Colonic mucosa (tissue), 4 donors: ENCODE data around the gene CCL2. TPM values are rescaled to one million over a fixed set of nuclear protein-coding genes. Genes with fewer than 3 reads are reported as not detected.

Experiments
- DNase-seq: peaks from one replicate; pipeline ENCODE4 v3.0.0-alpha.2; 2020
- H3K27ac ChIP-seq: fragments of 200-600 bp; one replicate; pipeline ENCODE4 v1.8.0; 2021
- H3K27me3 ChIP-seq: fragments of 200-600 bp; one replicate; pipeline ENCODE4 v1.8.0; 2021
- H3K36me3 ChIP-seq: fragments of 200-600 bp; one replicate; pipeline ENCODE4 v1.8.0; 2021
- H3K4me1 ChIP-seq: fragments of 200-600 bp; one replicate; pipeline ENCODE4 v1.8.0; 2021; ENCODE audit warnings: mild to moderate bottlenecking
- H3K4me3 ChIP-seq: fragments of 200-600 bp; one replicate; pipeline ENCODE4 v1.8.0; 2021
- H3K9ac ChIP-seq, 2 donors: one replicate each; pipeline ENCODE4 v1.7.0; 2013; ENCODE audit warnings: control low read depth in 2 of 2, low read depth in 2 of 2, low read length in 2 of 2
- H3K9me3 ChIP-seq: fragments of 200-600 bp; one replicate; pipeline ENCODE4 v1.8.0; 2021
- intact Hi-C: fragments of 100-400 bp; cut with DNase I; formaldehyde crosslinking; loops from one replicate; pipeline ENCODE4 v1.14.1; 2022
- total RNA-seq, 2 donors: library from RNA; stranded (reverse); fragmentation: NEBNext Ultra II Directional in 1 of 2; extraction: Animal tissue kit (Norgen Biotek cat#: 25700) in 1 of 2; gene quantifications; one replicate each; pipeline ENCODE4 v1.2.1, GENCODE V29; 2021
- TF ChIP-seq, protein P1 (sequence below): fragments of 200-600 bp; IDR thresholded peaks from one replicate; pipeline ENCODE4 v1.8.0; 2022; ENCODE audit warnings: antibody characterized with exemption, mild to moderate bottlenecking
- donor health status: healthy.
- donor health status: DM: no; HTN: no; CAD: no.
- donor health status: DM: no; HTN: no; CAD: no.

Gene CCL2
- total RNA-seq, 2 donors from 2014 or later, result 4.2 to 96.2 TPM

DNA sequence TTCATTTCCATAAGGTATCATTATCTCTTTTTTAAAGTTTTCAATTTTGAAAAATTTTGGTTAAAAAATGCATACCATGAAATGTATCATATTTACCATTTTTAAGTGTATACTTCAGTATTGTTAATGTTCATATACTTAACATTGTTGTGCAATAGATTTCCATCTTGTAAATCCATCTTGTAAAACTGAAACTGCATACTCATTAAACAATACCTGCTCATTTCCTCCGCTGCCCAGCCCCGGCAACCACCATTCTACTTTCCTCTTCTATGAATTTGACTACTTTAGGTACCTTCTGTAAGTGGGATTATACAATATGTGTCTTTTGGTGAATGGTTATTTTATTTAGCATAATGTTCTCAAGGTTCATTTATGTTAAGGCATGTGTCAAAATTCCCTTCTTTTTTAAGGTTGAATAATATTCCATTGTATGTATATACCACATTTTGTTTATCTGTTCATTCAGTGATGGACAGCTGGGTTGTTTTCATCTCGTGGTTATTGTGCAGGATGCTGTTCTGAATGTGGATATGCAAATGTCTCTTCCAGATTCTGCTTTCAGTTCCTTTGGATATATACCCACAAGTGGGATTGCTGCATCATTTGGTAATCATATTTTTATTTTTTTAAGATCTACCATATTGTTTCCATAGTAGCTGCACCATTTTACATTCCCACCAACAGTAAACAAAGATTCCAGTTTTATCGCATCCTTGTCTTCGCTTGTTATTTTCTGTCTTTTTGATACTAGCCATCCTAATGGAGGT is 6.7 kb downstream of the CCL2 start:
- TF ChIP-seq, protein P1, sequence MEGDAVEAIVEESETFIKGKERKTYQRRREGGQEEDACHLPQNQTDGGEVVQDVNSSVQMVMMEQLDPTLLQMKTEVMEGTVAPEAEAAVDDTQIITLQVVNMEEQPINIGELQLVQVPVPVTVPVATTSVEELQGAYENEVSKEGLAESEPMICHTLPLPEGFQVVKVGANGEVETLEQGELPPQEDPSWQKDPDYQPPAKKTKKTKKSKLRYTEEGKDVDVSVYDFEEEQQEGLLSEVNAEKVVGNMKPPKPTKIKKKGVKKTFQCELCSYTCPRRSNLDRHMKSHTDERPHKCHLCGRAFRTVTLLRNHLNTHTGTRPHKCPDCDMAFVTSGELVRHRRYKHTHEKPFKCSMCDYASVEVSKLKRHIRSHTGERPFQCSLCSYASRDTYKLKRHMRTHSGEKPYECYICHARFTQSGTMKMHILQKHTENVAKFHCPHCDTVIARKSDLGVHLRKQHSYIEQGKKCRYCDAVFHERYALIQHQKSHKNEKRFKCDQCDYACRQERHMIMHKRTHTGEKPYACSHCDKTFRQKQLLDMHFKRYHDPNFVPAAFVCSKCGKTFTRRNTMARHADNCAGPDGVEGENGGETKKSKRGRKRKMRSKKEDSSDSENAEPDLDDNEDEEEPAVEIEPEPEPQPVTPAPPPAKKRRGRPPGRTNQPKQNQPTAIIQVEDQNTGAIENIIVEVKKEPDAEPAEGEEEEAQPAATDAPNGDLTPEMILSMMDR, result no peak
- Histone ChIP-seq H3K27me3 (no peaks in the 10 kb centered on the region), H3K4me1 (no peaks in the 10 kb centered on the region), H3K9me3 (no peaks in the 10 kb centered on the region), H3K4me3 (no peak overlapping the region), H3K36me3 (no peaks in the 10 kb centered on the region), H3K27ac (no peak overlapping the region), H3K9ac (no peak overlapping the region)
- DNase-seq, result no peak
- intact Hi-C loops, result no loop called here

DNA sequence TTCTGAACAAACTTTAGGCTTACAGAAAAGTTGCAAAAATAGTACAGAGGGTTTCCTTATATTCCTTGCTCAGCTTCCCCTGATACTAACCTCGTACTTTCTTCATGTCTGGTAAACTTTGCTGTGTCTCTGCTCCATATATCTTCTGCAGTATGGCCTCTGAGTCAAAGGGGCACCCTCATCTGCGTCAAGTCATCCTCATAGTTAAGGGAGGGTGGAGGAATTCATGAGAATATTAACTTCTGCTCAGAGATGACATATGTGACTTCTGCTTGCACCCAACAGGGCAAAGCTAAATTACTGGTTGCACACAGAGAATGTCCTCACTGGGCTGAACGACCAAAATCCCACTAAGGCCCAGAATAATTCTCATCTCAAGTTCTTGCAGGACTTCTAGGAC is 10.6 kb downstream of the CCL2 start:
- DNase-seq, result no peak
- Histone ChIP-seq H3K4me1 (no peaks in the 10 kb centered on the region), H3K27ac (no peak overlapping the region), H3K27me3 (no peaks in the 10 kb centered on the region), H3K9ac (no peak overlapping the region), H3K9me3 (no peaks in the 10 kb centered on the region), H3K4me3 (no peak overlapping the region), H3K36me3 (no peaks in the 10 kb centered on the region)
- TF ChIP-seq, protein P1, result no peak
- intact Hi-C loops, result no loop called here

DNA sequence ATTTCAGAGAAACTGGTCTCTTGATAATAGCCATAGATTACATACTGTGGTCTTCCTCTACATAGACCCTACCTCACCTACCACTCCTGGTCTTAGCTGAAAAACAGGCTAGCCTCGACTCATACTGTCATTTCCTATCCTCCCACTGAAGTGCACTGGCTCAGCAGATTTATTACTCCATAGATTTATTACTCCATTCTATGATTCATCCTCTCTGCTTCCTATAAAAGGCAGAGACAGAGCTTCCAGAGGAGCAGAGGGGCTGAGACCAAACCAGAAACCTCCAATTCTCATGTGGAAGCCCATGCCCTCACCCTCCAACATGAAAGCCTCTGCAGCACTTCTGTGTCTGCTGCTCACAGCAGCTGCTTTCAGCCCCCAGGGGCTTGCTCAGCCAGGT is 14.9 kb downstream of the CCL2 start, which contains the start of gene CCL7:
TSS of gene CCL7 (plus strand) at position 253 of the 400 bp plus-strand sequence. CDS start at position 323, 70 bp downstream.
- intact Hi-C loops, result no loop called here
- Histone ChIP-seq H3K4me1 (no peaks in the 10 kb centered on the region), H3K27ac (no peak within 1 kb of the TSS), H3K4me3 (no peak within 1 kb of the TSS), H3K36me3 (no peaks in the 10 kb centered on the region), H3K27me3 (no peaks in the 10 kb centered on the region), H3K9ac (no peak within 1 kb of the TSS), H3K9me3 (no peaks in the 10 kb centered on the region)
- TF ChIP-seq, protein P1, result no peak
- no peak for DNase-seq

DNA sequence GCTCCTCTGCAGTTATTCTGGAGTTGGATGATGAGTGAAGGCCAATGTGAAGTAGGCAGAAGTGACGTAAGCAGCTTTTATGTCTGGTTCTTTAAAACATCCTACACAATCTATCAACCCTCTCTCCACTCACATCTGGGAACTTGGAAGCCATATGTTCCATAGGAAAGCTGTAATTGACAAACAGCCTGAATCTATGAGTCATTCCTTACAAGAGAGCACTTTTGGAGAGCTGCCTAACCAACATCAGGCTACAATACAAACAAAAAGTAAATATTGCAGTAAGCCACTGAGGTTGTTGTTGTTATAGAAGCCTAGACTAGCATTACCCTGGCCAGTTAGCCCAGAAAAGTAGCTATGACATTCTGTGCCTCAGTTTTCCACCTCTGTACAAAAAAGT is 20.8 kb downstream of the CCL2 start:
- intact Hi-C loops, result no loop called here
- TF ChIP-seq, protein P1, result no peak
- H3K36me3 ChIP-seq, result no peaks in the 10 kb centered on the region
- no peaks in the 10 kb centered on the region for H3K27me3 ChIP-seq
- H3K4me1 ChIP-seq, result no peaks in the 10 kb centered on the region
- no peaks in the 10 kb centered on the region for H3K9me3 ChIP-seq
- no peak for DNase-seq
- no peak overlapping the region for H3K4me3 ChIP-seq
- H3K9ac ChIP-seq, result no peak overlapping the region
- H3K27ac ChIP-seq, result no peak overlapping the region

DNA sequence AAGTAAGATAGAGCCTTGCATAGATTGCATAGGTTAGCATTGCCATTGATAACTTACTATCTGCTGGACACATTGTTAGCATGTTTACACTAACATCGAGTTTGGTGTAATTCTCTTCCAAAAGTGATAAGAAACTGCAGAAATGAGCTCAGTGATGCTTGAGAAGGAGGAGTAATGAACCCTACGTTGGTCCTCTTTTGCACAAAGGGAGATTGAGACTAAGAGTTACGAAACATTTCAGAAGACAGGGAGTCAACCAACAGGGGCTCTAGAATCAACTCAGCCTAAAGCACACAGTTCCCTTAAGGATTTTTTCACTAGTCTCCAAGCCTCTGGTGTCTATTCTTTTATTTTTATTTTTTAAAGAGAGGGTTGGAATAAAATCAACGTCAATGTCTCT is 21.7 kb downstream of the CCL2 start:
- Histone ChIP-seq H3K36me3 (no peaks in the 10 kb centered on the region), H3K27me3 (no peaks in the 10 kb centered on the region), H3K4me1 (no peaks in the 10 kb centered on the region), H3K9me3 (no peaks in the 10 kb centered on the region), H3K9ac (no peak overlapping the region), H3K27ac (no peak overlapping the region), H3K4me3 (no peak overlapping the region)
- intact Hi-C loops, result no loop called here
- TF ChIP-seq, protein P1, result no peak
- DNase-seq, result no peak
